ENCODE measurements around the gene BICD2.

GRCh38 chr9:92710368-92710767 is 54.3 kb downstream of the BICD2 start:
- TF ChIP-seq POLR2A (IDR thresholded peaks at IDR 0.05) (no peak), CTCF (IDR thresholded peaks at IDR 0.05) (no peak)

All from prostate gland (tissue), 2 donors.